Gastroesophageal sphincter (tissue), 3 donors: ENCODE data around the gene C8A.

Experiments
- POLR2A ChIP-seq, 2 donors: fragments of 450-650 bp; IDR thresholded peaks; one replicate each; pipeline ENCODE4 v1.6.1; 2017; ENCODE audit warnings: antibody characterized with exemption in 2 of 2, mild to moderate bottlenecking in 2 of 2, moderate library complexity in 1 of 2
- POLR2AphosphoS5 ChIP-seq: sonication (generic); formaldehyde crosslinking; IDR thresholded peaks from one replicate; pipeline ENCODE4 v1.6.1; 2017; ENCODE audit warnings: antibody characterized with exemption
- TF ChIP-seq, protein P1 (sequence below), 4 experiments: fragments of 200-600 bp in 2 of 4; fragments of 450-650 bp in 2 of 4; sonication (generic) in 1 of 4; IDR thresholded peaks; one replicate each; pipeline ENCODE4 v1.5.1; 2017 to 2019; ENCODE audit warnings: antibody characterized with exemption in 4 of 4, mild to moderate bottlenecking in 2 of 4, moderate library complexity in 2 of 4

DNA sequence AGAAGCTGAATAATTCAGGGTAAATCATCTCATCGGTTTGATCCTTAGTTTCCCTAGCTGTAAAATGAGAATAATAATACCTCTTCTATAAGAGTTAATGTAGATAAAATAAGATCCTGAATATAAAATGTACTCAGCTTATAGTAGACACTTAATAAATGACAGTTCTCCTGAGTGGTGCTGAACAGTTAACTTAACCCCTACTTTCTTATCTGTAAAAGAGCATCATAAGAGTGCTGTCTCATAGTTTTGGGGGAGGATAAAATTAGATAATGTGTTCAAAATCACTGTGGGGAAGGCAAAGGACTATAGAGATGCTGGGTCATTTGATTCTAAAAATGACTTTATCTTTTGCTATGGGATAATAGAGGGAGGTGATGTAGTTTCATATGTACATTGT lies 593 bp downstream of the C8A start:
- TF ChIP-seq POLR2A (IDR thresholded peaks at IDR 0.05) (no peak), POLR2AphosphoS5 (no peak)
- TF ChIP-seq, protein P1, sequence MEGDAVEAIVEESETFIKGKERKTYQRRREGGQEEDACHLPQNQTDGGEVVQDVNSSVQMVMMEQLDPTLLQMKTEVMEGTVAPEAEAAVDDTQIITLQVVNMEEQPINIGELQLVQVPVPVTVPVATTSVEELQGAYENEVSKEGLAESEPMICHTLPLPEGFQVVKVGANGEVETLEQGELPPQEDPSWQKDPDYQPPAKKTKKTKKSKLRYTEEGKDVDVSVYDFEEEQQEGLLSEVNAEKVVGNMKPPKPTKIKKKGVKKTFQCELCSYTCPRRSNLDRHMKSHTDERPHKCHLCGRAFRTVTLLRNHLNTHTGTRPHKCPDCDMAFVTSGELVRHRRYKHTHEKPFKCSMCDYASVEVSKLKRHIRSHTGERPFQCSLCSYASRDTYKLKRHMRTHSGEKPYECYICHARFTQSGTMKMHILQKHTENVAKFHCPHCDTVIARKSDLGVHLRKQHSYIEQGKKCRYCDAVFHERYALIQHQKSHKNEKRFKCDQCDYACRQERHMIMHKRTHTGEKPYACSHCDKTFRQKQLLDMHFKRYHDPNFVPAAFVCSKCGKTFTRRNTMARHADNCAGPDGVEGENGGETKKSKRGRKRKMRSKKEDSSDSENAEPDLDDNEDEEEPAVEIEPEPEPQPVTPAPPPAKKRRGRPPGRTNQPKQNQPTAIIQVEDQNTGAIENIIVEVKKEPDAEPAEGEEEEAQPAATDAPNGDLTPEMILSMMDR (IDR thresholded peaks at IDR 0.05): no peak
